GM19324 (cell line): ENCODE data around the gene SEC24C.
A peak's percentile ranks its signal among the peaks of the same experiment; 100 is the strongest.

Experiments
- ATAC-seq: cut with Tn5 transposase; IDR thresholded peaks from one replicate; pipeline ENCODE4 v1.9.1; 2021; ENCODE audit warnings: mild to moderate bottlenecking, moderate library complexity; ENCODE audit not compliant: unreplicated experiment, low FRiP score

The SEC24C gene

DNA sequence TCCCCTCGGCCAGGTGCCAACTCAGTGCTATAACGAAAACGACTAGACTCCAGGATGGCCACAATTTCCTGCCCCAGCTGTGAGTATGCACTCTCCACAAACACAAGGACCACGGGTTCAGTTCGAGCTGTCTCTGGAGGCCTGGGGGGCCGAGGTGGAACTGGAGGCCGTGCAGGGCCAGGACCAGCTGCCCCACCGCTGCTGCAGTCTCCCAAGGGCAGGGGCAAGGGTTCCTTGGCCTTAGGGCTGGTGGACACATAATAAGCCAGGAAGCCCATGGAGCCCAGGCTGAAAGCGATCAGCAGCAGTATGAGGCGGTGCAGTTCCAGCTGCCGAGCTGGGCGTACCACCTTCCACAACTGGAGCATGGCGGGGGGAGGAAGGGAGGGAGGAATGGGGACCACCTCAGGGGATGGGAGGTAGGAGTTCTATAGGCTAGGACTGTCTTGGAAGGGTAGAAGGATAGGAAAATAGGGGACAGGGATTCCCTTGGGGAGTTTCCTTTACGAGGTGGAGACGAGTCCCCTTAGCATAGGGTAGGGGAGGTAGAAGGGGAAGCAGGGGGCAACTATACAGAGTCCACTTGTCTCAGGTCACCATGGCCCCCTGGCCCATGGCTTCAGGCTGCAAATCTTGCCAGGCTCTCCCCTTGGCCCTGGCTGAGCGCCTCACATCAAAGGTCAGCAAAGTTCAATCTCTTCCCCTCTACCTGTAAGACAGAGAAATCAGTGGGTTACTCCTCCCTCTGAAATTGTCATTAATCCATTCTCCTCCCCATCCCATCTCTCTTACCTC lies 64.0 kb downstream of the SEC24C start:
- ATAC-seq, result no peak

DNA sequence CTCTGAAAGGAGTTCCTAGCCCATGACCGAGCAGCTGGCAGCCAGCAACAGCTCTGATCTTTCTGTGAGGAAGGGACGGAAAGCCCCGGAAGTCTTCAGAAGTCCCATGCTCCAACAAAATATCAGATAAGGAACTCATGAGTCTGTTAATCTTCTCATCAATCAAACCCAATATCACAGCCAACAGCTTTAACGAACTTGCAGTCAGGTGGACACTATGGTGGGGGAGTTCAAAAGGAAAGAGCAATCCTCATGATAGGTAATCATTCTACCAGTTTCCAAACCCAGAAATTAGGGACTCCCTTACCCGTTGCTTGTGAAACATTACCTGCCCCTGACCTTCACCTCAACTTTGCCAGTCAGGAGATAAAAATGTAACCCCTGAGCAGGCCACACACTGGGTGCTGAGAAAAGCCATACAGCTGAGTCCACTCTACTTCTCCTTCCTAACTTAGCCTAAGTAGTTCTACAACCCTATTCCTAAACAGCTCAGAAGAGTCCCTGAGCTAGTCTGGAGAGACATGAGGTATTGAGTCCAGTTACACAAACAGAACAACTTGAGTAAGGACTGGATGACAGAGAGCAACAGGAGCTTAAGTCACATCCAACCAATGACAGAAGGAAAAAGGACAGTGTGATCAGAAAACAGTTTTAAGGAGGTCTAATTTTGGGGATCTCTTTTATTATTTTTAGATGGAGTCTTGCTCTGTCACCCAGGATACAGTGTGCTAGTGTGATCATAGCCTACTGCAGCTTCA lies 65.1 kb downstream of the SEC24C start:
- no peak for ATAC-seq

DNA sequence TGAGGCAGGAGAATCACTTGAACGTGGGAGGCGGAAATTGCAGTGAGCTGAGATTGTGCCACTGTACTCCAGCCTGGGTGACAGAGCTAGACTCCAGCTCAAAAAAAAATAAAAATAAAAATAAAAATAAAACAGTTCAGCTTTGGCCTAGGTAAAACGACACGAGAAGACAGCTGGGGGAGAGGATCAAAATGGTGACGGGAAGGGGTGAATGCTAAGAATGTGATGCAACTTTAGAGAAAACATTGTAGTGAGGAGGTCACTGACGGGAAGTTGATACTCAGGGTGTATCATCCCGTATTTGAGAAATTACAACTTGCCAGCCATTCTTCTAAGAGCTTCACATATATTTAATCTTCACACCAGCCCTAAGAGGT lies 66.2 kb downstream of the SEC24C start:
- no peak for ATAC-seq

DNA sequence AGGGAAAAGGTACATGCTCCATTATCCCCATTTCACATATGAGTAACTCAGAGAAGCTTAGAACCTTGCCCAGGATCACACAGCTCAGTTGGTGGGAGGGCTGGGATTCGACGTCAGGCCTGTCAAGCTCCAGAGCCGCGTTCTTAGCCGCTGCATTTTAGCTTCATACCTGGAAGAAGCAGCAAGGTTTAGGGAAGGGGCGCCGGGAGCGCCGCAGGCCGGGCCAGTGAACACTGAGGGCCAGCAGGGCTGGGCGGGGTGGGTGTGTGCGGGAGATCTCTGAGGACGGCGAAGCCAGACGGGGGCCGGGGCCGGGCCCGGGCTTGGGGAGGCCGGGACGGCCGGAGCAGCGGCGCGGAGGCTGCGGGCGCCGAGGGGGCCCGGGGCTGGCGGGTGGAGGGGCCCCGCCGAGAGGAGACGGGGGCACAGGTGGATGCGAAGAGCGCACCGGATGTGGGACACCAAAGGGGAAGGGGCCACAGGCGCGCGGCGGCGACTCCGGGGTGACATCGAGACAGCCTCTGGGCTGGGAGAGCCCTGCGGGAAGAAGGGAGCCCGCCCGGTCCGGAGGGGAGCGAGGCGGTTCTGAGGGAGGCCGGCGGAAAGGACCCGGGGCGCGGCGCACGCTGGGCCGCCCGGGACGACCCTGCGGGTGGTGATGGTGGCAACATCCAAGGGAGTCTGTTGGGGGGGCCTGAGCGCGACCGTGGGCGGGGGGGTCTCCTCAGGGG lies 66.7 kb downstream of the SEC24C start:
- peak; percentile 25 for ATAC-seq

DNA sequence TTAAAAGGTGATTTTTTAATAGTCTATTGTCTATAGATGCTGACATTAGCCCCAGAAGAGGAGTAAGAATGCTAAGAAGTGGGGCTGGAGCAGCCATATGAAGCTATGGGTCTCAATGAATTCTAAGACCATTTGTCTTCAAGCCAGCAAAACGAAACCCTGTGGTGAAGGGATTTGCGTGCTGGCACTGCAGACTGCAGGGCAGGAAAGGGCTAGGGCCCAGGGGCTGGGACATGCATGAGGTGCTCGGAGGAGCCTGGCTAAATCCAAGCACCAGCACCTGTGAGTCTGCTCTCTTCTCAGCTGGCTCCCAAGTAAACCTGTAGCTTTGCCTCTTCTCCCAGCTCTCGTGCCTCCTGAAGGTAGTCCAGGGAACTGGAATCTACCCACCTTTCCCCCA lies 68.5 kb downstream of the SEC24C start:
- ATAC-seq, result no peak

DNA sequence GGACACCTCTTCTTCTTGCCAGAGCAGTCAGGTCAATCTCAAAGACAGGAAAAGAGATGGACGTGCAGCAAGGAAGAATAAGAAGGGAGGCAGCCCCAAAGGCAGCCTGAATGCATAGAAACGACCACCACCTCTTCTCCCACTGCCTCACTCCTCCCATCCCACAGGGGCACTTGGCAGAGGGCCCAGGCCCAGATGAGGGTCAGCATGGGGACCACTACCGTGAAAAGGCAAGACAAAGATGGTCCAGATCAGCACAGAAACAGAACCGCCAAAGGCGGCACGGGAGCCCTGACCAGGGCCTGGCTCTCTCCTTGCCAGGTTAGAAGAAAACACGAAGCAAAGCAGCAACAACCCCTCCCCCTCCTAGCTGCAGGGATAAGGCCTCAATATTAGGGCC lies 69.2 kb downstream of the SEC24C start:
- no peak for ATAC-seq

DNA sequence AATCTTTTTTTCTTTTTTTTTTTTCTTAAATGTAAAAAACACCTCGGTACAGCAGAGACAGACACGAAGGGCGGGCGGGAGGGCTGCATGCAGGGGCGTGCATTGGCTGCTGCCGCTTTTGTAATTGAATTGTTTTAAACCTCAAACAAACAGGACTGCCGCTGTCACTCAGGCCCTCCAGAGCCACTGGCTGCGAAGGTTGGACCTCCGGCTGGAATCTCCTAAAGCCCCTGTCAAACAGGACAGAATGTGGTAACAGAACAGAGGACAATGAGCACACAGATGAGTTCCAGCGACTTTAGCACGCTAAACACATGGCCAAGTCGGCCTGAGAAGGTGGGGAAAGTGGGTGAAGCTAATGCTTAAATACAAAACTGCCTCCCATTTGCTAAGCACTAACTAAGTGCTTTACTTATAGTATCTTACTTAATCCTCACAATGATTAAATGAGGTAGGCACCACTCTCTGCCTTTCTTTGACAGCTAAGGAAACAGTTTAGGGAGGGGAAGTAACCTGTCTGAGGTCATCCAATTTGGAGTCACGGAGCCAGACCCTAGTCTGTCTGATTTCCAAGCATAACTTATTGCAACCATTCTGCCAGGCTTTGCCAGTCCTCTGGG lies 70.2 kb downstream of the SEC24C start:
- ATAC-seq, result no peak

DNA sequence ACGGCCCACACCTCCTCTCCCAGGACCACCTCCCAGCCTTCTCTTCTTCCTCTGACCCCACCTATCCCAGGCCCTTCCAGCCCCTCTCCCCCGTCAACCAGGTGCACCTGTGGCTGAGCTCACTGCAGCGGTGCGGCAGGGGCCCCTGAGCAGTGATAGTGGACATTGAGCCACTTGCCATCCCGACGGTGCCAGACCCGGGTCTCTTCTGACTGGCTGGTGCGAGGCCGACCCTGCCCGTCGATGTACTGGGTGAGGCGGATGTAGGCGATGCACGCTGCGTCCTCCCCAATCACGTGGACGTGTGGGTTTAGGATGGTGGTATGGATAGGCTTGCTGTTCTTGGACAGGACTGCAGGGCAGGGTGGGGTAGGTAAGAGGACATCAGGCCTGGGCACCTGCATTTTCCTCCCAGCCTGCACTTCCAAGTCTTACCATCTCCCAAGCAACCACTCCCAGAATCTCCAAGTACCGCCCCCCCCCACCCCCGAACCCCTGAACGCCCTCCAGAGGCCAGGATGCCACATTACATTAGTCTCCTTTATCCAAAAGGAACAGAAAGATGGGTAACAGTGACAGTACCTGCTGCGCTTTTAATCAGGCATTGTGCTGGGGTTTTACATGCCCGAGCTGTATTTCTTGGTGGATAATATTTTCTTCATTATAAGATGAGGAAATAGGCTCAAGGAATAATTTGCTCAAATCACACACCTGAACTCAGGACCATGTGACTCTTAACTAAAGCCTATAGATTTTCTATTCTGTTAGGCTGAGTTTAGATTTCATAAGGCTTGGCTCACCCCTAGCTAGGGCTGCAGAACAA lies 70.9 kb downstream of the SEC24C start:
- ATAC-seq, result no peak

DNA sequence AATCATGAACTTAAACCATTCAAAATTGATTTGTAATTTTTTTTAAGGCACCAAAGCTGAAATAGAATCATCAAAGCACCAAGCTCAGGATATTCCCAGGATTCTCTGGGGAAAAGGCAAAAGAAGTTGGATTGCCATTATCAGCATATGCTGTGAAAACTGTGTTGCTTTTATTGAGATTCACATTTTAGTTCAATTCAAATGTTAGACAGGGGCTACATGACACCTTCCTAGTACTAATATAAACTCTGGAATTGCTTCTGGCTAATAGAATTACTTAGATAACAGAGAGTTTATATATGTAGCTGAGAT lies 71.5 kb downstream of the SEC24C start:
- no peak for ATAC-seq

DNA sequence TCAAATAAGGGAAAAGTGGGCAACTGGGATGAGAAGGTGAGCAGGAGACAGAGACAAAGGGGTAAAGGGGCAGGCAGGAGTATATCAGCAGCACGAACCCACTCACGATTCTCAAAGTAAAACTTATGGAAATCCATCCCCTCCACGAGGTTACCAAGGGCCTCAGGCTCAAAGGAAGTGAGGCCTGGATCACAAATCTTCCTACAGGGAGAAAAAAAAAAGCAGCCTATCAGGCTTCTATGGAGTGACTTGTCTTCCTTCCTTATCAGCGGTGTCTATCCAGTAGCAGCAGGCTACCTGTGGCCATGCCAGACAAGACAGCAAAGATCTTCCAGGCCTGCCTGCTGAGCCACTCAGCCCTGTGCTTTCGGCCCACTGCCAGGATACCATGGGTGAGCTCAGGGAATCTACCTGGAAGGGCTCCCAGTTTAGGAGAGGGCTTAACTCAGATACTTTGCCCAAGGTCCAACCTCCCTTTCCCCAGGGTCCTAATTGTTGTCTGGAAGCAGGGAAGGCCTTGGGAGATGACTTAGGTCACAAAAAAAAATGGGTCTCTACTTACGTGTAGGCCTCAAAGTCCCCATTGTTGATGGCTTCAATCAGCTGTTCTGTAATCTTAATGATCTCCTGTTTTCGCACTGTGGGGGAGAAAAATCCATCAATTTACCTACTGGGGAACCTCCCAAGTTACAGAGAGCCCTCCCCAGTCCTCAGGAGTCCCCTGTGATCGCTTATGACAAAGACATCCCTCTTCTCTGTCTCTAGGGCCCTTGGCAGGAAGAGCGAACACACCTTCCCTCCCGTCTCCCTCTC lies 73.0 kb downstream of the SEC24C start:
- ATAC-seq, result no peak

DNA sequence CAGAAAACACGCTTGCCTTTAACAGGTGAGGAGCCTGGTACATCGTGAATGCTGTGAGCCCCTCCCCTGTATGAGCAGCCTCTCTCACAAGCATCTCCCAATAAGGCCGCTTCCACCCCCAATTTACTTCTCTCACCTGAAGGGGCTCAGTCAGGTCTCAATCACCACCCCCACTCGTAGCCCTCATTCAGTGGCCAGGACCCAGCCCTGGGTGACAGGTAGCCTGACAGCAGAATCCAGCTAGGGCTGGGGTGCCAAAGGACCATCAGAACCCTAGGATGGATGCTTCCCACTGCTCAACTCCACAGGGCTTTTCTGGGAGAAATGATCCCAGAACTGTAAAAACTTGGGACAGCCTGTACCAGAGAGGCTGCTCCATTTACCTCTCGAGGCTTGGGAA lies 73.7 kb downstream of the SEC24C start:
- no peak for ATAC-seq

DNA sequence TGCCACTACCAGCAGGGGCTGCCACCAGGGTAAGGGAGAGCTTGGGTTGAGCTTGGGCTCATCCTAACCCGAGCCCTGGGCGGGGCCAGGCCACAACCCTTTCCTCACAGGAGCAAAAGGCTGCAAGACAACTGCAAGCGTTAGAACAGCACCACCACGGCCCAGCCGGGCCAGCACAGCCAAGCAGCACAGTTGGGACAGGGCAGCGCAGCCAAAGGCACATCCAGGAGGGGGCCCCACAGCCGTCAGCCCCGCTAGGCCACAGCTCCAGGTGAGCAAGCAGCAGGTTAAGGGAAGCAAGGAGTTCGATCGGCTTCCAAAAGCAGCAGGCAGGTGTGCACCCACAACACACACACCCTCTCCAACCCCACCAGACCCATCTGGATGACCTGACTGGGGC lies 74.2 kb downstream of the SEC24C start:
- no peak for ATAC-seq

DNA sequence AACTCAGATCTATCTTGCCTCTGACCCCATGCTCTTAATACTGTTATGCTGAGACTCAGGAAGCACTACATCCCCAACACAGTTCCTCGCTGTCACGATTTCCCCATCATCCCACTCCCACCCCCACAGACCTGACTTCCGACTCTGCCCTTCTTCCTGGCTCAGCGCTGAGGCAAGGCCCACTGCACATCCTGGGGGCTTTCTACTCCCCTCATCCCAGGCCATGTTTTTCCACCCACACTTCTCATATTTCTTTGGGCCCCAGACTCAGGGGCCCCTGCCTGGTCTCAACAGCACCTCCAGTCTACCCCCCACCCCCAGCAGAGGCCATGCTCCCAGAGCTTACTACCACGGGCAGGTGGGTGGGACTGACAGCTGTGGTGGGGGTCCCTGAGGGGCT lies 74.9 kb downstream of the SEC24C start:
- no peak for ATAC-seq

DNA sequence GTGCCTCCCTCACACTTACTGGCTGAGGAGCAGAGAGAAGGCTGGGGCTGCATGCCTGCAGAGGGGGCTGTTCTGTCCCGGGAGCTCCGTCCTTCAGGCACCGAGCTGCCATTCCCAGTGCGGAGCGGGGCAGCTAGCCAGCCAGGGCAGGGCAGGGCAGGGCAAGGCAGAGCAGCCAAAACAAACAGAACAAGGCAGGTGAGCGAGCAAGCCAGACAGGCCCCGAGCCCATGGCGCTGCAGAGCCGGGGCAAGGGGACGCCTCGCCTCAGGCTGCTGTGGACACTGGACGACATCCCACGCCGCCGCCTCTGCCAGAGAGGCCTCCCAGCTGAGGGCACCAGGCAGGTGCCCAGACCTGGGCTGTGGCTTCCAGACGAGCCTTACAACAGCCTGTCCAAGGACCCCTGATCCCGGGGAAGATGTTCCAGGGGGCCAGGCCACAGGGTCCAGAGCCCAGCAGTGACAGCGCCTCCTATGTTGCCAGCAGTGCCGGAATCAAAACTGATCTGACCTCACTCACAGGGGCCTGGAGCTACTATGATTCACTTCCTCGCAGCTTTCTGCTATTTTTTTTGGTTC lies 75.4 kb downstream of the SEC24C start:
- no peak for ATAC-seq
